HEK293 (cell line): Measurements from ENCODE around the gene RASGRP1.

Source experiments
- CTCF ChIP-seq: fragments of 450-650 bp; formaldehyde crosslinking; IDR thresholded peaks from 2 replicates; pipeline ENCODE4 v1.5.1; 2016; ENCODE audit warnings: missing biosample characterization, missing genetic modification characterization
- OVOL3 ChIP-seq: fragments of 450-650 bp; formaldehyde crosslinking; IDR thresholded peaks from 2 replicates; pipeline ENCODE4 v1.5.1; 2016; ENCODE audit warnings: missing biosample characterization, missing genetic modification characterization
- SALL2 ChIP-seq: fragments of 450-650 bp; formaldehyde crosslinking; IDR thresholded peaks from 2 replicates; pipeline ENCODE4 v1.5.0; 2017; ENCODE audit warnings: missing biosample characterization, mild to moderate bottlenecking, missing genetic modification characterization, borderline replicate concordance
- SETDB1 ChIP-seq: IDR thresholded peaks from one replicate; pipeline ENCODE4 v1.6.1; 2017; ENCODE audit warnings: mild to moderate bottlenecking, low read length, moderate library complexity, mixed read lengths; ENCODE audit not compliant: insufficient read length
- YY1 ChIP-seq: fragments of 450-650 bp; formaldehyde crosslinking; IDR thresholded peaks from 2 replicates; pipeline ENCODE4 v1.5.1; 2018; ENCODE audit warnings: missing biosample characterization, missing genetic modification characterization
- ZBTB48 ChIP-seq: fragments of 450-650 bp; formaldehyde crosslinking; IDR thresholded peaks from 2 replicates; pipeline ENCODE4 v1.5.1; 2016; ENCODE audit warnings: missing biosample characterization, missing genetic modification characterization
- ZFP3 ChIP-seq: fragments of 450-650 bp; formaldehyde crosslinking; IDR thresholded peaks from 2 replicates; pipeline ENCODE4 v1.5.1; 2016; ENCODE audit warnings: low read depth, missing biosample characterization, missing genetic modification characterization
- ZNF138 ChIP-seq: fragments of 450-650 bp; formaldehyde crosslinking; IDR thresholded peaks from 2 replicates; pipeline ENCODE4 v1.5.1; 2016; ENCODE audit warnings: missing biosample characterization, missing genetic modification characterization, borderline replicate concordance
- ZNF274 ChIP-seq, 2 experiments: fragments of 200-500 bp in 1 of 2; fragments of 450-650 bp in 1 of 2; sonication (Bioruptor generic) in 1 of 2; formaldehyde crosslinking in 1 of 2; IDR thresholded peaks; 2 replicates each; pipeline versions ENCODE4 v1.5.1 to v1.6.1; 2014 to 2016; ENCODE audit warnings: borderline replicate concordance in 1 of 2, inconsistent platforms in 1 of 2, low read length in 1 of 2, missing biosample characterization in 1 of 2, missing genetic modification characterization in 1 of 2
- ZNF354C ChIP-seq: fragments of 450-650 bp; formaldehyde crosslinking; IDR thresholded peaks from 2 replicates; pipeline ENCODE4 v1.5.1; 2016; ENCODE audit warnings: missing biosample characterization, missing genetic modification characterization, low read depth, borderline replicate concordance
- ZNF449 ChIP-seq: fragments of 450-650 bp; formaldehyde crosslinking; IDR thresholded peaks from 2 replicates; pipeline ENCODE4 v1.5.1; 2017; ENCODE audit warnings: missing biosample characterization, mild to moderate bottlenecking, missing genetic modification characterization, moderate library complexity
- ZNF837 ChIP-seq: fragments of 450-650 bp; formaldehyde crosslinking; IDR thresholded peaks from 2 replicates; pipeline ENCODE4 v1.5.1; 2016; ENCODE audit warnings: missing biosample characterization, missing genetic modification characterization
- ZSCAN4 ChIP-seq: fragments of 450-650 bp; formaldehyde crosslinking; IDR thresholded peaks from 2 replicates; pipeline ENCODE4 v1.5.1; 2017; ENCODE audit warnings: missing biosample characterization, missing genetic modification characterization
- TF ChIP-seq, protein P1 (sequence below): fragments of 450-650 bp; formaldehyde crosslinking; IDR thresholded peaks from 2 replicates; pipeline ENCODE4 v1.5.1; 2016; ENCODE audit warnings: missing biosample characterization, missing genetic modification characterization

DNA sequence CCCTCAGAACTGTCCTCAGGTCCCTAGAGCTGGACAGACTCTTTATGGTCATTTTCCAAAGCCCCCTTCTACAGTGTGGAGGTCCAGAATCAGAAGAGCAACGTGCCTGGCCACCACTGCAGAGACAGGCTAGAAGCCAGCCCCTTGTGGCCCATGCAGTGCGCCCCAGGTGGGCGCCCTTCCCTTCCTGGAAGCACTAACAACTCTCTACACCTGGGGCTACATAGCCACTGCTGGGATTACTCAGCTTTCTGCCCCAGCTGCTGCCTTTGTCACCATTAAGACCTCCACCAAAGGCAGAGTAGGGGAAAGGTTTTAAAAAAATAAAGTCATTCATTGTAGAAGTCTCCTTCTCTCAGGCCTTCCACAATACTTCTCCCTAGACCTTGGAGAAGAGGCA is 2.3 kb downstream of the RASGRP1 start:
- no peak for TF ChIP-seq ZNF837 (tag by site-specific recombination)
- no peak for TF ChIP-seq CTCF (tag by site-specific recombination)
- TF ChIP-seq, protein P1, sequence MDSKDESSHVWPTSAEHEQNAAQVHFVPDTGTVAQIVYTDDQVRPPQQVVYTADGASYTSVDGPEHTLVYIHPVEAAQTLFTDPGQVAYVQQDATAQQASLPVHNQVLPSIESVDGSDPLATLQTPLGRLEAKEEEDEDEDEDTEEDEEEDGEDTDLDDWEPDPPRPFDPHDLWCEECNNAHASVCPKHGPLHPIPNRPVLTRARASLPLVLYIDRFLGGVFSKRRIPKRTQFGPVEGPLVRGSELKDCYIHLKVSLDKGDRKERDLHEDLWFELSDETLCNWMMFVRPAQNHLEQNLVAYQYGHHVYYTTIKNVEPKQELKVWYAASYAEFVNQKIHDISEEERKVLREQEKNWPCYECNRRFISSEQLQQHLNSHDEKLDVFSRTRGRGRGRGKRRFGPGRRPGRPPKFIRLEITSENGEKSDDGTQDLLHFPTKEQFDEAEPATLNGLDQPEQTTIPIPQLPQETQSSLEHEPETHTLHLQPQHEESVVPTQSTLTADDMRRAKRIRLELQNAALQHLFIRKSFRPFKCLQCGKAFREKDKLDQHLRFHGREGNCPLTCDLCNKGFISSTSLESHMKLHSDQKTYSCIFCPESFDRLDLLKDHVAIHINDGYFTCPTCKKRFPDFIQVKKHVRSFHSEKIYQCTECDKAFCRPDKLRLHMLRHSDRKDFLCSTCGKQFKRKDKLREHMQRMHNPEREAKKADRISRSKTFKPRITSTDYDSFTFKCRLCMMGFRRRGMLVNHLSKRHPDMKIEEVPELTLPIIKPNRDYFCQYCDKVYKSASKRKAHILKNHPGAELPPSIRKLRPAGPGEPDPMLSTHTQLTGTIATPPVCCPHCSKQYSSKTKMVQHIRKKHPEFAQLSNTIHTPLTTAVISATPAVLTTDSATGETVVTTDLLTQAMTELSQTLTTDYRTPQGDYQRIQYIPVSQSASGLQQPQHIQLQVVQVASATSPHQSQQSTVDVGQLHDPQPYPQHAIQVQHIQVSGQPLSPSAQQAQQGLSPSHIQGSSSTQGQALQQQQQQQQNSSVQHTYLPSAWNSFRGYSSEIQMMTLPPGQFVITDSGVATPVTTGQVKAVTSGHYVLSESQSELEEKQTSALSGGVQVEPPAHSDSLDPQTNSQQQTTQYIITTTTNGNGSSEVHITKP, result no peak
- TF ChIP-seq SETDB1, result no peak
- TF ChIP-seq ZSCAN4 (tag by site-specific recombination), result no peak
- TF ChIP-seq ZNF274 (IDR thresholded peaks at IDR 0.05; ENCODE audit: low read length), result no peak
- no peak for TF ChIP-seq ZNF274 (tag by site-specific recombination; IDR thresholded peaks at IDR 0.05; ENCODE audit: borderline replicate concordance)
- no peak for TF ChIP-seq SALL2
- TF ChIP-seq ZNF449, result no peak
- TF ChIP-seq OVOL3 (tag by site-specific recombination), result no peak
- TF ChIP-seq ZBTB48 (tag by site-specific recombination), result no peak
- no peak for TF ChIP-seq ZNF138 (tag by site-specific recombination)
- TF ChIP-seq ZFP3 (tag by site-specific recombination), result no peak
- no peak for TF ChIP-seq ZNF354C
- TF ChIP-seq YY1 (tag by site-specific recombination), result no peak
